ENCODE measurements around the gene CXCL12. TPM values are rescaled to one million over a fixed set of nuclear protein-coding genes. Genes with fewer than 3 reads are reported as not detected.
A peak's percentile ranks its signal among the peaks of the same experiment; 100 is the strongest.

CXCL12 gene
- total and polyA plus RNA-seq, 5 donors from 2014 or later, result not detected

DNA sequence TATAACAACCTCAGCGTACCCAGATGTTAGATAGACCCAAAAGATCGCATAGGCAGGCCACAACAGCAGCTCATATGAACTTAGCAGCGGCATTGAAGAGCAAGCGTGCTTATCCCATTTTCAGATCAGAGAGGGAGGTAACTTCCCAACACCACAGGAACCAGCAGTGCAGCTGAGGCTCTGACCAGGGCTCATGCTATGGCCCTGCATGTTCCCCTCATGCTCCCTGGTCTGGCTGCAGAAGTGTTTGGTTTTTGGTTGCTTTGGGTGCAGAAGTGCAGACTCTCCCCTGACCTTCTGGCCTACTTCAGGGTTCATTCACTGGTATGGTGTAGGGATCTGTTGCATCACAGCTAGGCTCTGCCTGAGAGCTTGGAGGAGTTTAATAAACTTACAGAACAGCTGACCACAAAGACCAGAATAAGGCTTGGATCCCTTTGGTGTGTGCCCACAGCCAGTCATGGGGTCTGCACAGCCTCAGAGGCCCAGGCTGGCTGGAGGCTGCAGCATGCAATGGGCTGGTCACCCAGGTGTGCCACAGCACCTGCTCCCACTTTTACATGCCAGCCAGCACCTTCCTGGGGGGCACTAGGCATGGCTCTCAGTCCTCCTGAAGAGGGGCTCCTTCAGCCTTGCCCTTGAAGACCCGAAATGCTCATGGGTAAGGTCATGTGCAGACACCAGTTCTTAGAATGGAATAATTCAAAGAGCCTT, 9.1 kb upstream of the CXCL12 start:
- Histone ChIP-seq H3K9me3 (ENCODE audit: control insufficient read depth in 2 of 2, low read length in 2 of 2) (no peaks in the 10 kb centered on the region), H3K4me1 (ENCODE audit: control insufficient read depth, insufficient read depth, low read length, poor library complexity, severe bottlenecking) (no peaks in the 10 kb centered on the region), H3K36me3 (ENCODE audit: control insufficient read depth, insufficient read depth, low read length) (no peaks in the 10 kb centered on the region), H3K27me3 (ENCODE audit: control insufficient read depth, insufficient read depth, low read length) (no peaks in the 10 kb centered on the region), H3K27ac (ENCODE audit: insufficient read depth, low read length, poor library complexity, severe bottlenecking) (no peak overlapping the region), H3K4me3 (ENCODE audit: low read depth, low read length) (no peak overlapping the region)
- H3K4me3 Mint-ChIP-seq, result no peak overlapping the region
- ATAC-seq (ENCODE audit: low read depth in 2 of 2) (no peak), DNase-seq (no peak)
- H3K27ac Mint-ChIP-seq, result no peak overlapping the region
- no peaks in the 10 kb centered on the region for H3K4me1 Mint-ChIP-seq
- H3K36me3 Mint-ChIP-seq, result no peaks in the 10 kb centered on the region
- peaks cover 0 to 5% (median 0%) of the 10 kb centered on the region in 7 donors for H3K9me3 Mint-ChIP-seq
- H3K27me3 Mint-ChIP-seq, result peaks cover 3% of the 10 kb centered on the region

- no peak overlapping the region for H3K4me3 ChIP-seq (ENCODE audit: low read depth, low read length)
- H3K36me3 Mint-ChIP-seq, result no peaks in the 10 kb centered on the region
- H3K9me3 Mint-ChIP-seq, result peaks cover 0 to 2% (median 0%) of the 10 kb centered on the region in 7 donors
- DNase-seq (no peak), ATAC-seq (ENCODE audit: low read depth in 2 of 2) (no peak)
- H3K9me3 ChIP-seq (ENCODE audit: control insufficient read depth in 2 of 2, low read length in 2 of 2), result no peaks in the 10 kb centered on the region
- no peaks in the 10 kb centered on the region for H3K36me3 ChIP-seq (ENCODE audit: control insufficient read depth, insufficient read depth, low read length)
- no peak overlapping the region for H3K4me3 Mint-ChIP-seq
- H3K4me1 Mint-ChIP-seq, result no peaks in the 10 kb centered on the region
- peaks cover 8% of the 10 kb centered on the region for H3K27me3 Mint-ChIP-seq
- H3K27me3 ChIP-seq (ENCODE audit: control insufficient read depth, insufficient read depth, low read length), result no peaks in the 10 kb centered on the region
- no peaks in the 10 kb centered on the region for H3K4me1 ChIP-seq (ENCODE audit: control insufficient read depth, insufficient read depth, low read length, poor library complexity, severe bottlenecking)
- H3K27ac ChIP-seq (ENCODE audit: insufficient read depth, low read length, poor library complexity, severe bottlenecking), result no peak overlapping the region
- H3K27ac Mint-ChIP-seq, result no peak overlapping the region
Measured at GRCh38 chr10:44393051-44393630, 8.2 kb upstream of the CXCL12 start.

- peaks cover 0 to 2% (median 0%) of the 10 kb centered on the region in 7 donors for H3K9me3 Mint-ChIP-seq
- H3K27me3 Mint-ChIP-seq, result peaks cover 8% of the 10 kb centered on the region
- Histone ChIP-seq H3K27me3 (ENCODE audit: control insufficient read depth, insufficient read depth, low read length) (no peaks in the 10 kb centered on the region), H3K4me1 (ENCODE audit: control insufficient read depth, insufficient read depth, low read length, poor library complexity, severe bottlenecking) (no peaks in the 10 kb centered on the region), H3K36me3 (ENCODE audit: control insufficient read depth, insufficient read depth, low read length) (no peaks in the 10 kb centered on the region), H3K27ac (ENCODE audit: insufficient read depth, low read length, poor library complexity, severe bottlenecking) (no peak overlapping the region), H3K9me3 (ENCODE audit: control insufficient read depth in 2 of 2, low read length in 2 of 2) (no peaks in the 10 kb centered on the region), H3K4me3 (ENCODE audit: low read depth, low read length) (no peak overlapping the region)
- no peaks in the 10 kb centered on the region for H3K36me3 Mint-ChIP-seq
- H3K4me3 Mint-ChIP-seq, result no peak overlapping the region
- ATAC-seq (ENCODE audit: low read depth in 2 of 2) (no peak), DNase-seq (no peak)
- no peak overlapping the region for H3K27ac Mint-ChIP-seq
- H3K4me1 Mint-ChIP-seq, result no peaks in the 10 kb centered on the region
Measured at GRCh38 chr10:44392420-44392819, 7.5 kb upstream of the CXCL12 start.

GRCh38 chr10:44391981-44392380, 7.1 kb upstream of the CXCL12 start:
- Histone ChIP-seq H3K27ac (ENCODE audit: insufficient read depth, low read length, poor library complexity, severe bottlenecking) (no peak overlapping the region), H3K4me3 (ENCODE audit: low read depth, low read length) (no peak overlapping the region), H3K27me3 (ENCODE audit: control insufficient read depth, insufficient read depth, low read length) (no peaks in the 10 kb centered on the region), H3K9me3 (ENCODE audit: control insufficient read depth in 2 of 2, low read length in 2 of 2) (no peaks in the 10 kb centered on the region), H3K36me3 (ENCODE audit: control insufficient read depth, insufficient read depth, low read length) (no peaks in the 10 kb centered on the region), H3K4me1 (ENCODE audit: control insufficient read depth, insufficient read depth, low read length, poor library complexity, severe bottlenecking) (no peaks in the 10 kb centered on the region)
- H3K36me3 Mint-ChIP-seq, result no peaks in the 10 kb centered on the region
- ATAC-seq (ENCODE audit: low read depth in 2 of 2) (no peak), DNase-seq (no peak)
- no peak overlapping the region for H3K4me3 Mint-ChIP-seq
- peaks cover 0 to 2% (median 0%) of the 10 kb centered on the region in 7 donors for H3K9me3 Mint-ChIP-seq
- peaks cover 11% of the 10 kb centered on the region for H3K27me3 Mint-ChIP-seq
- no peaks in the 10 kb centered on the region for H3K4me1 Mint-ChIP-seq
- H3K27ac Mint-ChIP-seq, result no peak overlapping the region

DNA sequence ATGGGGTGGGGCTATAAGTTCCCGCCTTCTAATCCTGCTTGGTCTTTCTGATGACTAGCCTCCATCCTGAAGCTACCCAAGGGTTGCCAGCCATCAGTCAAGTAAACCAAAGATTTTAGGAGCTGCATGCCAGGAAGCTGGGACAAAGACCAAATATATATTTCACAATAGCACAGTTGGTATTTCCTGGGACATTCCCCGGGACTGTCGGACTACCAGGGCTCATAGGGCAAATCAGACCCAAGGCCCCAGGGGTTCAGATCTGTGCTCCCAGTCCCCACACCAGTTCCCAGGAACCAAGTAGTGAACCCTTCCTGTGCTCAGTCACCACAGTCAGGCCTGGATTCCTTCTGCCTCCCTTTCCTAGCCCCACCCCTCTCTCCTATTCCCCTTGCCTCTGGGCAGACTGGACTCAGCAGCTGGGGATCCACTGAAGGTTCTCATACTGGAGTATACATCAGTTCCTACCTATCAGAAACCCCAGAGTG, 5.7 kb upstream of the CXCL12 start:
- Mint-ChIP-seq H3K27me3 (peaks cover 18% of the 10 kb centered on the region), H3K27ac (peak overlapping the region in 1 of 3 donors; percentile 87), H3K4me3 (no peak overlapping the region), H3K9me3 (peaks cover 0 to 2% (median 0%) of the 10 kb centered on the region in 7 donors), H3K4me1 (peaks cover 0 to 4% (median 0%) of the 10 kb centered on the region in 4 donors), H3K36me3 (no peaks in the 10 kb centered on the region)
- Histone ChIP-seq H3K4me3 (ENCODE audit: low read depth, low read length) (no peak overlapping the region), H3K36me3 (ENCODE audit: control insufficient read depth, insufficient read depth, low read length) (no peaks in the 10 kb centered on the region), H3K9me3 (ENCODE audit: control insufficient read depth in 2 of 2, low read length in 2 of 2) (no peaks in the 10 kb centered on the region), H3K4me1 (ENCODE audit: control insufficient read depth, insufficient read depth, low read length, poor library complexity, severe bottlenecking) (no peaks in the 10 kb centered on the region), H3K27ac (ENCODE audit: insufficient read depth, low read length, poor library complexity, severe bottlenecking) (no peak overlapping the region), H3K27me3 (ENCODE audit: control insufficient read depth, insufficient read depth, low read length) (no peaks in the 10 kb centered on the region)
- DNase-seq, result no peak
- no peak for ATAC-seq (ENCODE audit: low read depth in 2 of 2)

GRCh38 chr10:44389556-44389955, 4.7 kb upstream of the CXCL12 start:
- Histone ChIP-seq H3K27me3 (ENCODE audit: control insufficient read depth, insufficient read depth, low read length) (no peaks in the 10 kb centered on the region), H3K27ac (ENCODE audit: insufficient read depth, low read length, poor library complexity, severe bottlenecking) (no peak overlapping the region), H3K4me3 (ENCODE audit: low read depth, low read length) (no peak overlapping the region), H3K4me1 (ENCODE audit: control insufficient read depth, insufficient read depth, low read length, poor library complexity, severe bottlenecking) (peaks cover 3% of the 10 kb centered on the region), H3K9me3 (ENCODE audit: control insufficient read depth in 2 of 2, low read length in 2 of 2) (no peaks in the 10 kb centered on the region), H3K36me3 (ENCODE audit: control insufficient read depth, insufficient read depth, low read length) (no peaks in the 10 kb centered on the region)
- Mint-ChIP-seq H3K4me3 (no peak overlapping the region), H3K4me1 (peaks cover 0 to 5% (median 0%) of the 10 kb centered on the region in 4 donors), H3K27me3 (peaks cover 22% of the 10 kb centered on the region), H3K27ac (no peak overlapping the region), H3K9me3 (peaks cover 0 to 2% (median 0%) of the 10 kb centered on the region in 7 donors), H3K36me3 (no peaks in the 10 kb centered on the region)
- DNase-seq, result no peak
- no peak for ATAC-seq (ENCODE audit: low read depth in 2 of 2)

GRCh38 chr10:44389150-44389549, 4.3 kb upstream of the CXCL12 start:
- Histone ChIP-seq H3K9me3 (ENCODE audit: control insufficient read depth in 2 of 2, low read length in 2 of 2) (no peaks in the 10 kb centered on the region), H3K4me1 (ENCODE audit: control insufficient read depth, insufficient read depth, low read length, poor library complexity, severe bottlenecking) (peaks cover 3% of the 10 kb centered on the region), H3K36me3 (ENCODE audit: control insufficient read depth, insufficient read depth, low read length) (no peaks in the 10 kb centered on the region), H3K27me3 (ENCODE audit: control insufficient read depth, insufficient read depth, low read length) (no peaks in the 10 kb centered on the region), H3K4me3 (ENCODE audit: low read depth, low read length) (no peak overlapping the region), H3K27ac (ENCODE audit: insufficient read depth, low read length, poor library complexity, severe bottlenecking) (no peak overlapping the region)
- Mint-ChIP-seq H3K9me3 (peaks cover 0 to 2% (median 0%) of the 10 kb centered on the region in 7 donors), H3K4me3 (no peak overlapping the region), H3K27me3 (peaks cover 22% of the 10 kb centered on the region), H3K36me3 (no peaks in the 10 kb centered on the region), H3K4me1 (peaks cover 0 to 5% (median 0%) of the 10 kb centered on the region in 4 donors), H3K27ac (no peak overlapping the region)
- ATAC-seq (ENCODE audit: low read depth in 2 of 2) (no peak), DNase-seq (no peak)

All from CD4-positive, CD25-positive, alpha-beta regulatory T cell (primary cell).